ENCODE data around the gene SLC49A4.

The SLC49A4 gene

DNA sequence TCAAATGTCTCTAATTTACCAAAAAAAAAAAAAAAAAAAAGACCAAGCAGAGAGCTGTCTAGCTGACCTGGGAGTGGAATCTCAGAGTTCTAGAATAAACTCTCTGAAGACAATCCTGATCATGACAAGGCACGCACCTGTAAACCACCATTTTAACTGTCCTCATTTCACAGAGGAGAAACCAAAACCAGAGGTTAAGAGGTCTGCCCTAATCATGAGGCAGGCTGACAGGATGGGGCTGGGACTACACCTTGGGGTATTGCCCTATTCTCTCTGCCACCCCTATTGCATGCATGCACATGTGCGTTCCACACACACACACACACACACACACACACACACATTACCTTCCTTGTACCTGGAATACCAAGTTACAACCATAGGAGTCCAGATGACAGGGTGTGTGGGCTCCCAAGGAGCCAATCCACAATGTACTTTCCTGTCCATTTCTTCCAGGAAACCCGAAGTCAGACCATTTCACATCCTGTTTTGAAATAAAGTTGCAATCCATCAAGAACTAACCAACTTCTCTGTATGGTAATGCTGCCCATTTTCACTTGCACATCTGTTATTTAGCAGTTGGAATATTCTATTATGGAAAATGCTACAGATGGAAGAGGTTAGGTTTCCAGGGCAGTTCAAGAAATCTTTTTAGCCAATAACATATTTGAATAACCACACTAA, 35.9 kb upstream of the SLC49A4 start:
- no peak overlapping the region for H3K4me3 ChIP-seq (ENCODE audit: low read depth, low read length)
- in situ Hi-C loops (cut with HindIII; ENCODE audit: low sequenced_read_pairs) = no loop called here
- TF ChIP-seq, protein P1, sequence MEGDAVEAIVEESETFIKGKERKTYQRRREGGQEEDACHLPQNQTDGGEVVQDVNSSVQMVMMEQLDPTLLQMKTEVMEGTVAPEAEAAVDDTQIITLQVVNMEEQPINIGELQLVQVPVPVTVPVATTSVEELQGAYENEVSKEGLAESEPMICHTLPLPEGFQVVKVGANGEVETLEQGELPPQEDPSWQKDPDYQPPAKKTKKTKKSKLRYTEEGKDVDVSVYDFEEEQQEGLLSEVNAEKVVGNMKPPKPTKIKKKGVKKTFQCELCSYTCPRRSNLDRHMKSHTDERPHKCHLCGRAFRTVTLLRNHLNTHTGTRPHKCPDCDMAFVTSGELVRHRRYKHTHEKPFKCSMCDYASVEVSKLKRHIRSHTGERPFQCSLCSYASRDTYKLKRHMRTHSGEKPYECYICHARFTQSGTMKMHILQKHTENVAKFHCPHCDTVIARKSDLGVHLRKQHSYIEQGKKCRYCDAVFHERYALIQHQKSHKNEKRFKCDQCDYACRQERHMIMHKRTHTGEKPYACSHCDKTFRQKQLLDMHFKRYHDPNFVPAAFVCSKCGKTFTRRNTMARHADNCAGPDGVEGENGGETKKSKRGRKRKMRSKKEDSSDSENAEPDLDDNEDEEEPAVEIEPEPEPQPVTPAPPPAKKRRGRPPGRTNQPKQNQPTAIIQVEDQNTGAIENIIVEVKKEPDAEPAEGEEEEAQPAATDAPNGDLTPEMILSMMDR (IDR thresholded peaks at IDR 0.05; ENCODE audit: low read depth, low read length, missing control alignments) = no peak
- no peak for DNase-seq (ENCODE audit: low read depth)

DNA sequence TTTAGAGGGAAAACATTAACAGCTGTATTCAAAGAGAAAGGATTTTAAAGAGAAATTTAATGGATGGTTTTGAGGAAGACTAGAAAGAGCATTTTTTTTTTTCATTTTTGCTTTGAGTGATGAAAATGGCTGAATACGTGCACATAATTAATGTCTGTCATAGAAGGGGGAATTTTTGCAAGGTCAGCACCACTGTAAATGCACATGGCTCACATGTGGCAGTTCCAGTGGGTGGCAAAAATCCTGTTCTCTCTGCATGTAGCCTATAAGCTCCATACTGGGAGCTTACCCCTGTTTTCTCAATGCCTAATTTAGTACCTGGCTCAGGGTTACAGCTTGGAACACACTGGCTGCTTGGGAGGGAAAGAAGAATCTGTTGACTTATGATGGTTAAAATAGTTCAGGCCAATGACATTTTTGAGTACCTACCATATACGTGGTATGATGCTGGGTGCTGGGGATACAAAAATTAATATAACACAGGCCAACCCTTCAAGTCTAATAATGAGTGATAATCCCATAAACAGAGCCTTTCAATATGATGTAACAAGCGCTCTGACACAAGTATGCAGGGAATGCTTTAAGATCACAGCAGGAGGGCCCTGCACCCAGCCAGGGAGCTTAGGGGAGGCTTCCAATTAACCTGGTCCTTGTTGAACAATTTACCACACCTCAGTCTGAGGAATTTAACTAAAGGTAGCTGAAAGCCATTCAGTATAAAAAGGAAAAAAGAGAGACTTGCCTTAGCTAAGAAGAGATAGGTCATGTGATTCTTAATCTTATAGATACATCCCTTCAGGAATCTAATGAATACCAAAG, 34.2 kb upstream of the SLC49A4 start:
- in situ Hi-C loops (cut with HindIII; ENCODE audit: low sequenced_read_pairs) = no loop called here
- H3K4me3 ChIP-seq (ENCODE audit: low read depth, low read length) = no peak overlapping the region
- no peak for DNase-seq (ENCODE audit: low read depth)
- TF ChIP-seq, protein P1 (IDR thresholded peaks at IDR 0.05; ENCODE audit: low read depth, low read length, missing control alignments) = no peak

DNA sequence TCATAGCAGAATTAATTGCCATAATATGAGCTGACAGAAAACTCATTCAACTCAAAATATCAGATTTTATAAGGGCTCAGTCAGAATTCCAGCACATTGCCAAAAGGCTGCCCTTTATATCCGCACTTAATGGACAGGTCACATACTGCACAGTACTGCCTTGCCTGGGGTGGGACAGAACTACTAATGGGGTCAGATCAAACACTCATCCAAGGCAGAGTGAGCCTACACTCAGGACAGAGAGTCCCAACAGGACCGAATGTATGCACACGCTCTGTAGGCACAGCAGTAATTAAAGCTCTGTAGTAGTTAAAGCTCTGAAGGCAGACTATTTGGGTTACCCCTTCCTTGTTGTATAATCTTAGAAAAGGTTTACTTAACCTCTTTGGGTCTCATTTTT, 28.4 kb upstream of the SLC49A4 start:
- TF ChIP-seq, protein P1 (IDR thresholded peaks at IDR 0.05; ENCODE audit: low read depth, low read length, missing control alignments) = no peak
- in situ Hi-C loops (cut with HindIII; ENCODE audit: low sequenced_read_pairs) = no loop called here
- DNase-seq (ENCODE audit: low read depth) = no peak
- H3K4me3 ChIP-seq (ENCODE audit: low read depth, low read length) = no peak overlapping the region

DNA sequence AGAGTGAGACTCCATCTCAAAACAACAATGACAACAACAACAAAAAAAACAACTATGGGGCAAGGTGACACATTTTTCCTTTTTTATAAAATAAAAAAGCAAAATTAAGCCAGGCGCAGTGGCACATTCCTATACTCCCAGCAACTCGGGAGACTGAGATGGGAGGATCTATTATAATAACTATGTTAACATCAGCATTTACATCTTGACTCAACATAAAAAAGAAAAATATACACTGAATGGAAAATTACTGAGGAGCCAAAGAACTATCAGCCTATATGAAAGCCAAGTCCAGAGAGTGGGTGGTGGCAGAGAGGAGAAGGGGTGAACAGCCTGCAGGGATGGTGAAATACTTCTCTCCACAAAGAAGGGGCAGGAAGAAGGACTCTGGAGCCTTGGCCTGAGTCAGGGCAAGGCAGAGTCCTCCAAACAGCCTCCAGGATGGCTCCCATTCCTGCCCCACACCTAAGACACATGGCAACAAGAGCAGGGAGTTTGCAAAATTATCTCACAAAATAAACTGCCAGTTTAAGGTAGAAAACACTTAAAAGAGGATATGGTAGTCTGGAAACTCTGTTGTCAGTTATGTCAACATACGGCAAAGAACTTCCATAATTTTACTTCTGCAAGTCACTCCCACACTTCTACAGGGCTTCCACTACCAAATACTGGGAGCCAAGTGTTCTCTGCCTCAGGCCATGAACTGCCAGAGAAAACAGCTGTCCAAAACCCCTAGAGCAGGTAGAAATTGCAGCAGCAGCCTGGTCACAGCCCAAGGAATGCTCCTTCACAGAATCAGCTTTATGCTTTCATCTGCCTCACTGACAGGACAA, 27.1 kb upstream of the SLC49A4 start:
- in situ Hi-C loops (cut with HindIII; ENCODE audit: low sequenced_read_pairs) = no loop called here
- TF ChIP-seq, protein P1 (IDR thresholded peaks at IDR 0.05; ENCODE audit: low read depth, low read length, missing control alignments) = no peak
- DNase-seq (ENCODE audit: low read depth) = no peak
- no peak overlapping the region for H3K4me3 ChIP-seq (ENCODE audit: low read depth, low read length)

DNA sequence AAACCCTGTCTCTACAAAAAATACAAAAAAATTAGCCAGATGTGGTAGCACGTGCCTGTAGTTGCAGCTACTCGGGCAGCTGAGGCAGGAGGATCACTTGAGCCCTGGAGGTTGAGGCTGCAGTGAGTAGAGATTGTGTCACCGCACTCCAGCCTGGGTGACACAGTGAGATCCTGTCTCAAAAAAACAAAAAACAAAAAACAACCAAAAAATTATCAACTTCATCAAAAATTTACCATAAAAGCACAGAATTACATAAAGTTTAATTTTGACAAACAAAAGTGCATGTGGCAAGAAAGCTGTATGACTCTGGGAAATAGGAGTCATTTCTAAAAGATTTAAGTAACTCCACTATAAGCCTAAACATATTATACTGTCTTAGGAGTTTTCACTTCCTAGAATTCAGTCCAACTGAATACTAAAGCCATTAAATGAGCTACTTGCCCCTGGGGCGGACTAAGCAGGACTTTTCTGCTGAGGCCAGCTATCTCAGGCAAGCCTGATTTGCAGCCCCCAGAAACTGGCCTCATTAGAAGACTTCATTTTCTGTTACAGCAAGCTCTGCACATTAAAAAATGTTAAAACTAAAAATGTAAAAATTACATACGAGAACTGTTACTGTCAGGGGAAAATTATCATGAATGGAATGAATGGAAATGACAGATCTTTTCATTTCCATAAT, 24.2 kb upstream of the SLC49A4 start:
- no peak for DNase-seq (ENCODE audit: low read depth)

More for the DNA sequence above, 24.2 kb upstream of the SLC49A4 start:
- TF ChIP-seq, protein P1 (IDR thresholded peaks at IDR 0.05; ENCODE audit: low read depth, low read length, missing control alignments) = no peak
- in situ Hi-C loops (cut with HindIII; ENCODE audit: low sequenced_read_pairs) = no loop called here
- no peak overlapping the region for H3K4me3 ChIP-seq (ENCODE audit: low read depth, low read length)

Data from astrocyte of the cerebellum (primary cell).